Tibial nerve (tissue), 4 donors: ENCODE measurements around the gene MDN1. TPM values are rescaled to one million over a fixed set of nuclear protein-coding genes. Genes with fewer than 3 reads are reported as not detected.

Experiments used
- DNase-seq, 2 donors: peaks; one replicate each; pipeline ENCODE4 v3.0.0-alpha.2; 2019; ENCODE audit warnings: low spot score in 2 of 2
- H3K27ac ChIP-seq, 4 donors: fragments of 200-600 bp; sonication (generic) in 3 of 4; one replicate each; pipeline ENCODE4 v1.5.1; 2017 to 2019; ENCODE audit warnings: mild to moderate bottlenecking in 1 of 4
- H3K27me3 ChIP-seq, 2 donors: fragments of 200-600 bp; sonication (generic) in 1 of 2; one replicate each; pipeline versions ENCODE4 v1.5.1 to v1.6.0; 2017 to 2019
- H3K36me3 ChIP-seq, 3 donors: fragments of 200-600 bp; sonication (generic); one replicate each; pipeline ENCODE4 v1.5.1; 2018 to 2019
- H3K4me1 ChIP-seq, 4 donors: fragments of 200-600 bp; sonication (generic) in 3 of 4; one replicate each; pipeline ENCODE4 v1.5.1; 2017 to 2019
- H3K4me3 ChIP-seq, 4 donors: fragments of 200-600 bp; sonication (generic) in 3 of 4; one replicate each; pipeline ENCODE4 v1.5.1; 2017 to 2019; ENCODE audit warnings: mild to moderate bottlenecking in 1 of 4, moderate library complexity in 1 of 4
- H3K9me3 ChIP-seq, 4 donors: fragments of 200-600 bp; sonication (generic) in 3 of 4; one replicate each; pipeline ENCODE4 v1.5.1; 2017 to 2019
- CTCF ChIP-seq, 5 experiments: fragments of 200-600 bp in 3 of 5; fragments of 450-650 bp in 2 of 5; sonication (generic) in 3 of 5; IDR thresholded peaks; one replicate each; pipeline ENCODE4 v1.5.1; 2016 to 2019; ENCODE audit warnings: antibody characterized with exemption in 5 of 5, mild to moderate bottlenecking in 3 of 5, moderate library complexity in 2 of 5
- EP300 ChIP-seq, 2 donors: sonication (generic); formaldehyde crosslinking; IDR thresholded peaks; one replicate each; pipeline ENCODE4 v1.6.1; 2017; ENCODE audit warnings: antibody characterized with exemption in 2 of 2, mild to moderate bottlenecking in 1 of 2
- POLR2A ChIP-seq, 2 donors: fragments of 450-650 bp; IDR thresholded peaks; one replicate each; pipeline ENCODE4 v1.6.1; 2017; ENCODE audit warnings: antibody characterized with exemption in 2 of 2, mild to moderate bottlenecking in 2 of 2, moderate library complexity in 2 of 2
- whole genome bisulfite sequencing, 2 donors: methylation state at CpG; one replicate each; pipeline ENCODE4 v1.1.5; 2018; 5-methylcytosine and 5-hydroxymethylcytosine counted together
- total RNA-seq, 4 donors: library from RNA; depleted of rRNA; stranded (reverse); fragments of >200 nt; gene quantifications; one replicate each; pipeline ENCODE4 v1.1.0, GENCODE V29; 2016

The MDN1 gene
- total RNA-seq, 4 donors from 2014 or later, result 29.4 to 46.2 (median 39.8) TPM

GRCh38 chr6:89681983-89682564, 137.5 kb downstream of the MDN1 start:
- WGBS, 2 donors, result 88 to 96% methylated on average over 10 of the region's 10 CpGs
- Histone ChIP-seq H3K27me3 (no peaks in the 10 kb centered on the region), H3K9me3 (no peaks in the 10 kb centered on the region), H3K36me3 (peaks cover 4 to 98% (median 7%) of the 10 kb centered on the region in 3 donors), H3K27ac (no peak overlapping the region), H3K4me1 (no peaks in the 10 kb centered on the region), H3K4me3 (no peak overlapping the region)
- TF ChIP-seq POLR2A (IDR thresholded peaks at IDR 0.05) (no peak), CTCF (IDR thresholded peaks at IDR 0.05) (no peak), EP300 (IDR thresholded peaks at IDR 0.05) (no peak)
- DNase-seq, result no peak

DNA sequence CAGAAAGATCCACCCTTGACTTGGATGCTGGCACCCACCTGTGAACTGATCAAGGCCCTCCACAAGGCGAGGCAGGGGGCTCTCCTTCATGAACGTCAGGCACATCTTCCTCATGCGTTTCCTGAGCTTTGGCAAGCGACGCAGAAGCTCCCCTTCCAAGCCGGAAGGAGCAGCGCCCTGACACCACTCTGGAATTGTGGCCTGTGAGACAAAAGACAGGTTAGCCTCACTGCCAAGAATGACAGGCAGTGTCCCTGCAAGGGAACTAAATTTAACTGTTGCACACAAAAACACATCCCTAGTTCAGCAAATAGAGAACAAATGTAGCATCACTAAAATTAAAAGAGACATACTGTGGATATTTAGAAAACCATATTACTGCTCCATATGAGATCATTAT, 139.0 kb downstream of the MDN1 start:
- peaks cover 7 to 98% (median 14%) of the 10 kb centered on the region in 3 donors for H3K36me3 ChIP-seq
- no peaks in the 10 kb centered on the region for H3K9me3 ChIP-seq
- H3K27me3 ChIP-seq, result no peaks in the 10 kb centered on the region
- no peak overlapping the region for H3K4me3 ChIP-seq
- DNase-seq, result no peak
- H3K27ac ChIP-seq, result no peak overlapping the region
- TF ChIP-seq CTCF (IDR thresholded peaks at IDR 0.05) (no peak), EP300 (IDR thresholded peaks at IDR 0.05) (no peak), POLR2A (IDR thresholded peaks at IDR 0.05) (no peak)
- 84 to 89% methylated on average over 7 of the region's 7 CpGs for WGBS, 2 donors
- no peaks in the 10 kb centered on the region for H3K4me1 ChIP-seq

GRCh38 chr6:89680150-89680549, 139.4 kb downstream of the MDN1 start:
- TF ChIP-seq POLR2A (IDR thresholded peaks at IDR 0.05) (no peak), EP300 (IDR thresholded peaks at IDR 0.05) (no peak), CTCF (IDR thresholded peaks at IDR 0.05) (no peak)
- 74 to 82% methylated on average over 2 of the region's 2 CpGs for WGBS, 2 donors
- peaks cover 7 to 98% (median 18%) of the 10 kb centered on the region in 3 donors for H3K36me3 ChIP-seq

GRCh38 chr6:89679215-89680120, 140.1 kb downstream of the MDN1 start:
- Histone ChIP-seq H3K27ac (no peak overlapping the region), H3K4me3 (no peak overlapping the region), H3K9me3 (no peaks in the 10 kb centered on the region), H3K36me3 (peaks cover 7 to 98% (median 20%) of the 10 kb centered on the region in 3 donors), H3K4me1 (no peaks in the 10 kb centered on the region), H3K27me3 (no peaks in the 10 kb centered on the region)
- no peak for TF ChIP-seq CTCF (IDR thresholded peaks at IDR 0.05)
- TF ChIP-seq POLR2A (IDR thresholded peaks at IDR 0.05), result no peak
- TF ChIP-seq EP300 (IDR thresholded peaks at IDR 0.05), result no peak
- 80 to 82% methylated on average over 6 of the region's 6 CpGs for WGBS, 2 donors
- no peak for DNase-seq

More at GRCh38 chr6:89680150-89680549, 139.4 kb downstream of the MDN1 start:
- no peak for DNase-seq
- H3K4me1 ChIP-seq, result no peaks in the 10 kb centered on the region
- no peaks in the 10 kb centered on the region for H3K9me3 ChIP-seq
- no peaks in the 10 kb centered on the region for H3K27me3 ChIP-seq
- H3K27ac ChIP-seq, result no peak overlapping the region
- no peak overlapping the region for H3K4me3 ChIP-seq

- H3K9me3 ChIP-seq, result no peaks in the 10 kb centered on the region
- no peak for TF ChIP-seq EP300 (IDR thresholded peaks at IDR 0.05)
- TF ChIP-seq POLR2A (IDR thresholded peaks at IDR 0.05), result no peak
- no peak for TF ChIP-seq CTCF (IDR thresholded peaks at IDR 0.05)
- H3K27me3 ChIP-seq, result no peaks in the 10 kb centered on the region
- H3K4me3 ChIP-seq, result no peak overlapping the region
- peaks cover 7 to 98% (median 26%) of the 10 kb centered on the region in 3 donors for H3K36me3 ChIP-seq
- H3K4me1 ChIP-seq, result no peaks in the 10 kb centered on the region
- H3K27ac ChIP-seq, result no peak overlapping the region
- 93 to 97% methylated on average over 3 of the region's 3 CpGs for WGBS, 2 donors
- DNase-seq, result no peak
Measured at GRCh38 chr6:89678531-89678930, 141.1 kb downstream of the MDN1 start.
